H9 (cell line): ENCODE results near the gene RBM33. TPM values are rescaled to one million over a fixed set of nuclear protein-coding genes. Genes with fewer than 3 reads are reported as not detected.

ENCODE experiments used
- DNase-seq: peaks from one replicate; pipeline ENCODE4 v3.0.0-alpha.2; 2017
- H2AFZ ChIP-seq: one replicate; pipeline ENCODE4 v1.6.1; 2013; ENCODE audit warnings: mild to moderate bottlenecking, low read length, control low read depth, moderate library complexity
- H2AK5ac ChIP-seq: 2 replicates; pipeline ENCODE4 v1.6.1; 2013; ENCODE audit warnings: low read length, control low read depth, mixed read lengths; ENCODE audit not compliant: insufficient read length
- H2BK120ac ChIP-seq: one replicate; pipeline ENCODE4 v1.6.1; 2013; ENCODE audit warnings: low read depth, mild to moderate bottlenecking, low read length, control low read depth, inconsistent platforms; ENCODE audit not compliant: poor library complexity, severe bottlenecking
- H2BK12ac ChIP-seq: 2 replicates; pipeline ENCODE4 v1.6.1; 2013; ENCODE audit warnings: low read length, control low read depth, mixed read lengths, low read depth; ENCODE audit not compliant: insufficient read length
- H2BK15ac ChIP-seq: 2 replicates; pipeline ENCODE4 v1.6.1; 2013; ENCODE audit warnings: low read depth, low read length, control low read depth
- H2BK20ac ChIP-seq: one replicate; pipeline ENCODE4 v1.6.1; 2013; ENCODE audit warnings: low read depth, mild to moderate bottlenecking, low read length, control low read depth, inconsistent platforms; ENCODE audit not compliant: poor library complexity, severe bottlenecking
- H2BK5ac ChIP-seq: 2 replicates; pipeline ENCODE4 v1.6.1; 2013; ENCODE audit warnings: low read length, control low read depth, mixed read lengths; ENCODE audit not compliant: insufficient read length
- H3K14ac ChIP-seq: 2 replicates; pipeline ENCODE4 v1.6.1; 2013; ENCODE audit warnings: low read length, control low read depth; ENCODE audit not compliant: insufficient read depth
- H3K18ac ChIP-seq: 2 replicates; pipeline ENCODE4 v1.6.1; 2013; ENCODE audit warnings: low read depth, mild to moderate bottlenecking, mixed read lengths, low read length, control low read depth; ENCODE audit not compliant: insufficient read length
- H3K23ac ChIP-seq: 2 replicates; pipeline ENCODE4 v1.6.1; 2013; ENCODE audit warnings: low read length, control low read depth, mixed read lengths, low read depth; ENCODE audit not compliant: insufficient read length
- H3K23me2 ChIP-seq: 2 replicates; pipeline ENCODE4 v1.6.1; 2013; ENCODE audit warnings: low read depth, mild to moderate bottlenecking, mixed read lengths, low read length, control low read depth; ENCODE audit not compliant: insufficient read length, poor library complexity, severe bottlenecking
- H3K27ac ChIP-seq: 2 replicates; pipeline ENCODE4 v1.5.1; 2013; ENCODE audit warnings: low read length, control low read depth, mixed read lengths, low read depth; ENCODE audit not compliant: insufficient read length
- H3K27me3 ChIP-seq: 2 replicates; pipeline ENCODE4 v1.6.1; 2013; ENCODE audit warnings: low read length, control low read depth, inconsistent platforms; ENCODE audit not compliant: insufficient read depth
- H3K4ac ChIP-seq: 2 replicates; pipeline ENCODE4 v1.6.1; 2013; ENCODE audit warnings: low read depth, mild to moderate bottlenecking, control low read depth, inconsistent platforms, low read length, moderate library complexity
- H3K4me1 ChIP-seq: 2 replicates; pipeline ENCODE4 v1.6.1; 2013; ENCODE audit warnings: low read length, control low read depth, inconsistent platforms; ENCODE audit not compliant: insufficient read depth
- H3K4me2 ChIP-seq: 2 replicates; pipeline ENCODE4 v1.6.1; 2013; ENCODE audit warnings: low read length, control low read depth, mixed read lengths; ENCODE audit not compliant: insufficient read length, insufficient read depth
- H3K56ac ChIP-seq: 2 replicates; pipeline ENCODE4 v1.6.1; 2013; ENCODE audit warnings: low read depth, mild to moderate bottlenecking, mixed read lengths, low read length, control low read depth; ENCODE audit not compliant: insufficient read length
- H3K79me1 ChIP-seq: 2 replicates; pipeline ENCODE4 v1.6.1; 2013; ENCODE audit warnings: low read depth, mild to moderate bottlenecking, moderate library complexity, low read length, control low read depth, inconsistent platforms; ENCODE audit not compliant: insufficient read depth, poor library complexity, severe bottlenecking
- H3K79me2 ChIP-seq: 2 replicates; pipeline ENCODE4 v1.6.1; 2013; ENCODE audit warnings: low read length, control low read depth, inconsistent platforms; ENCODE audit not compliant: insufficient read depth
- H3K9ac ChIP-seq: 2 replicates; pipeline ENCODE4 v1.6.1; 2013; ENCODE audit warnings: low read length, control low read depth, mixed read lengths; ENCODE audit not compliant: insufficient read length; ENCODE audit errors: extremely low read depth
- H3K9me3 ChIP-seq: one replicate; pipeline ENCODE4 v1.6.1; 2013; ENCODE audit warnings: low read depth, low read length, inconsistent platforms; ENCODE audit not compliant: control insufficient read depth
- H3T11ph ChIP-seq: one replicate; pipeline ENCODE4 v1.6.1; 2013; ENCODE audit warnings: mild to moderate bottlenecking, low read length, control low read depth, inconsistent platforms
- H4K20me1 ChIP-seq: one replicate; pipeline ENCODE4 v1.6.1; 2013; ENCODE audit not compliant: control insufficient read depth, insufficient read length, insufficient read depth
- H4K5ac ChIP-seq: 2 replicates; pipeline ENCODE4 v1.6.1; 2013; ENCODE audit warnings: low read depth, mild to moderate bottlenecking, mixed read lengths, low read length, control low read depth; ENCODE audit not compliant: insufficient read length
- H4K8ac ChIP-seq: replicated peaks from 2 replicates; pipeline ENCODE4 v1.6.1; 2013; ENCODE audit warnings: low read length, control low read depth, mixed read lengths, low read depth; ENCODE audit not compliant: insufficient read length
- H4K91ac ChIP-seq: 2 replicates; pipeline ENCODE4 v1.6.1; 2013; ENCODE audit warnings: low read depth, mild to moderate bottlenecking, moderate library complexity, mixed read lengths, low read length, control low read depth; ENCODE audit not compliant: insufficient read length
- H3K27ac Mint-ChIP-seq, 3 experiments: 2 replicates in 2 of 3; 3 replicates in 1 of 3; pipeline ENCODE4 v1.8.0; 2020 to 2021; ENCODE audit warnings: mixed read lengths in 3 of 3, mild to moderate bottlenecking in 1 of 3, moderate library complexity in 1 of 3
- H3K27me3 Mint-ChIP-seq: 2 replicates; pipeline ENCODE4 v1.8.0; 2021; ENCODE audit warnings: low read depth, mild to moderate bottlenecking, moderate library complexity, mixed read lengths
- H3K36me3 Mint-ChIP-seq, 3 experiments: 2 replicates in 2 of 3; 3 replicates in 1 of 3; pipeline ENCODE4 v1.8.0; 2020 to 2021; ENCODE audit warnings: low read depth in 3 of 3, mixed read lengths in 3 of 3; ENCODE audit not compliant: insufficient read depth in 1 of 3
- H3K4me1 Mint-ChIP-seq, 2 experiments: 2 replicates each; pipeline ENCODE4 v1.8.0; 2020; ENCODE audit warnings: mixed read lengths in 2 of 2
- H3K4me3 Mint-ChIP-seq, 2 experiments: 2 replicates in 1 of 2; 3 replicates in 1 of 2; pipeline ENCODE4 v1.8.0; 2020 to 2021; ENCODE audit warnings: mild to moderate bottlenecking in 2 of 2, mixed read lengths in 2 of 2, moderate library complexity in 1 of 2
- H3K9me3 Mint-ChIP-seq, 2 experiments: 2 replicates in 1 of 2; 3 replicates in 1 of 2; pipeline ENCODE4 v1.8.0; 2020; ENCODE audit warnings: mild to moderate bottlenecking in 2 of 2, mixed read lengths in 2 of 2, moderate library complexity in 1 of 2
- CTCF ChIP-seq: fragments of 200-600 bp; sonication (generic); conservative IDR thresholded peaks from 3 replicates; pipeline ENCODE4 v1.8.0; 2021; ENCODE audit warnings: antibody characterized with exemption, mild to moderate bottlenecking
- WGBS: extraction: QIAGEN DNeasy Blood & Tissue Kit; methylation state at CpG from one replicate; pipeline ENCODE4 v1.1.7; 2013; ENCODE audit warnings: missing lambda C conversion rate, low lambda C conversion rate, mixed read lengths; ENCODE audit not compliant: insufficient read length; ENCODE audit errors: extremely low coverage; 5-methylcytosine and 5-hydroxymethylcytosine counted together
- total RNA-seq: library from RNA; stranded (reverse); gene quantifications from 2 replicates; pipeline ENCODE4 v1.2.1, GENCODE V29; 2021

RBM33 gene
- total RNA-seq, 1 experiment from 2014 or later = 71.3 TPM

- Histone ChIP-seq H3K79me2 (peaks cover 7% of the 10 kb centered on the region; the same call in 1 of the 2 replicates), H2BK120ac (no peak overlapping the region), H4K20me1 (no peaks in the 10 kb centered on the region), H3K4me2 (no peak overlapping the region), H3T11ph (no peak overlapping the region), H2BK20ac (no peak overlapping the region), H4K8ac (no peak overlapping the region), H2BK12ac (no peak overlapping the region), H4K91ac (no peak overlapping the region), H3K4ac (no peak overlapping the region), H4K5ac (no peak overlapping the region), H2AK5ac (no peak overlapping the region), H3K79me1 (peaks cover 4% of the 10 kb centered on the region), H3K23me2 (no peaks in the 10 kb centered on the region), H3K9me3 (no peaks in the 10 kb centered on the region), H3K27me3 (no peaks in the 10 kb centered on the region), H2BK15ac (no peak overlapping the region), H3K4me1 (no peaks in the 10 kb centered on the region), H3K9ac (no peak overlapping the region), H3K27ac (no peak overlapping the region), H2BK5ac (no peak overlapping the region), H3K56ac (no peak overlapping the region), H3K18ac (no peak overlapping the region), H2AFZ (no peak overlapping the region), H3K14ac (no peak overlapping the region), H3K23ac (no peak overlapping the region)
- Mint-ChIP-seq H3K27ac (no peak overlapping the region), H3K36me3 (peaks cover 38 to 59% (median 50%) of the 10 kb centered on the region in 3 experiments), H3K9me3 (no peaks in the 10 kb centered on the region), H3K4me1 (peaks cover 2 to 6% of the 10 kb centered on the region in 2 experiments; a peak in 1 of 4 replicates), H3K27me3 (no peaks in the 10 kb centered on the region; the same call in 1 of the 2 replicates), H3K4me3 (no peak overlapping the region)
- DNase-seq = no peak
- TF ChIP-seq CTCF = no peak
- no CpG with 5 or more reads among the region's 6 CpGs for WGBS
These were observed 65.6 kb downstream of the RBM33 start for GRCh38 chr7:155710031-155710430.
